SK-N-SH (cell line): ENCODE results near the gene EDN1. TPM values are rescaled to one million over a fixed set of nuclear protein-coding genes. Genes with fewer than 3 reads are reported as not detected.

Experiments
- CTCF ChIA-PET: fragments of 300-600, 350-600 bp; formaldehyde crosslinking; extraction: SDS; loops from one replicate; lab custom pipeline; 2021; lab: Yijun Ruan, JAX
- POLR2A ChIA-PET: fragments of 350-600 bp; sonication (Branson Sonifier 250); formaldehyde crosslinking; extraction: SDS; loops from one replicate; lab custom pipeline; 2020; ENCODE audit warnings: antibody characterized with exemption, inconsistent platforms; lab: Yijun Ruan, JAX
- DNase-seq: peaks from one replicate; pipeline ENCODE4 v3.0.0; 2012
- H2AFZ ChIP-seq: fragments of 200-600 bp; sonication (generic); 2 replicates; pipeline ENCODE4 v1.8.1; 2016; ENCODE audit warnings: antibody characterized with exemption, mild to moderate bottlenecking, low read depth
- H3F3A ChIP-seq: fragments of 200-600 bp; sonication (generic); replicated peaks from 2 replicates; pipeline ENCODE3; 2016; ENCODE audit warnings: antibody characterized with exemption, mild to moderate bottlenecking; ENCODE audit not compliant: insufficient read depth
- H3K27ac ChIP-seq, 2 experiments: fragments of 200-500 bp in 1 of 2; fragments of 200-600 bp in 1 of 2; sonication (Bioruptor generic) in 1 of 2; sonication (generic), shearing (Covaris generic) in 1 of 2; 2 replicates each; pipeline versions ENCODE4 v1.5.1 to v1.6.1; 2014 to 2016; ENCODE audit warnings: low read depth in 2 of 2, inconsistent platforms in 1 of 2, low read length in 1 of 2, mild to moderate bottlenecking in 1 of 2, mixed read lengths in 1 of 2
- H3K27me3 ChIP-seq: fragments of 200-600 bp; sonication (generic), shearing (Covaris generic); 2 replicates; pipeline ENCODE4 v1.6.1; 2016; ENCODE audit warnings: mixed run types; ENCODE audit not compliant: insufficient read depth
- H3K36me3 ChIP-seq, 2 experiments: fragments of 200-500 bp in 1 of 2; fragments of 200-600 bp in 1 of 2; sonication (Bioruptor generic) in 1 of 2; sonication (generic) in 1 of 2; replicated peaks in 1 of 2; 2 replicates each; pipeline versions ENCODE3 to v1.5.1; 2014 to 2016; ENCODE audit warnings: low read length in 1 of 2, mild to moderate bottlenecking in 1 of 2; ENCODE audit not compliant: insufficient read depth in 2 of 2, control insufficient read depth in 1 of 2
- H3K4me1 ChIP-seq, 2 experiments: fragments of 200-500 bp in 1 of 2; fragments of 200-600 bp in 1 of 2; sonication (Bioruptor generic) in 1 of 2; sonication (generic), shearing (Covaris generic) in 1 of 2; 2 replicates each; pipeline versions ENCODE4 v1.5.1 to v1.6.1; 2014 to 2016; ENCODE audit warnings: low read depth in 1 of 2, low read length in 1 of 2, mixed run types in 1 of 2; ENCODE audit not compliant: insufficient read depth in 2 of 2, control insufficient read depth in 1 of 2
- H3K4me2 ChIP-seq: fragments of 200-600 bp; sonication (generic), shearing (Covaris generic); 2 replicates; pipeline ENCODE4 v1.6.1; 2017; ENCODE audit warnings: mixed run types
- H3K4me3 ChIP-seq, 2 experiments: fragments of 200-500 bp in 1 of 2; fragments of 200-600 bp in 1 of 2; sonication (Bioruptor generic) in 1 of 2; sonication (generic), shearing (Covaris generic) in 1 of 2; 2 replicates each; pipeline versions ENCODE4 v1.5.1 to v1.8.1; 2014 to 2016; ENCODE audit warnings: low read depth in 2 of 2, inconsistent platforms in 1 of 2, low read length in 1 of 2, mild to moderate bottlenecking in 1 of 2, mixed read lengths in 1 of 2, moderate library complexity in 1 of 2
- H3K79me2 ChIP-seq: fragments of 200-600 bp; sonication (generic); 2 replicates; pipeline ENCODE4 v1.8.1; 2017; ENCODE audit warnings: mild to moderate bottlenecking; ENCODE audit not compliant: insufficient read depth
- H3K9ac ChIP-seq: fragments of 200-600 bp; sonication (generic); 2 replicates; pipeline ENCODE4 v1.6.1; 2017; ENCODE audit warnings: mixed run types
- H3K9me2 ChIP-seq: fragments of 200-600 bp; sonication (generic); 2 replicates; pipeline ENCODE4 v1.6.1; 2017; ENCODE audit warnings: mixed run types
- H3K9me3 ChIP-seq: fragments of 200-600 bp; sonication (generic); 2 replicates; pipeline ENCODE4 v1.6.1; 2017; ENCODE audit warnings: mixed run types, mild to moderate bottlenecking, moderate library complexity
- H4K20me1 ChIP-seq: fragments of 200-600 bp; sonication (generic); 2 replicates; pipeline ENCODE4 v1.6.1; 2017; ENCODE audit warnings: mild to moderate bottlenecking, mixed run types; ENCODE audit not compliant: insufficient read depth
- CHD2 ChIP-seq: fragments of 150-350 bp; IDR thresholded peaks from 2 replicates; pipeline ENCODE4 v1.6.1; 2018; ENCODE audit warnings: low read length; ENCODE audit not compliant: partially characterized antibody
- CTCF ChIP-seq: fragments of 200-600 bp; sonication (generic); IDR thresholded peaks from 2 replicates; pipeline ENCODE4 v1.6.1; 2017; ENCODE audit warnings: antibody characterized with exemption, mild to moderate bottlenecking, moderate library complexity
- ELF1 ChIP-seq: IDR thresholded peaks from 2 replicates; pipeline ENCODE4 v1.4.0; 2012
- FOXJ3 ChIP-seq: sonication (generic); formaldehyde crosslinking; IDR thresholded peaks from 2 replicates; pipeline ENCODE4 v1.5.1; 2020; ENCODE audit warnings: mild to moderate bottlenecking, missing genetic modification reagents
- FOXM1 ChIP-seq: IDR thresholded peaks from 2 replicates; pipeline ENCODE4 v1.4.0; 2012; ENCODE audit warnings: low read depth, mild to moderate bottlenecking
- GABPA ChIP-seq: IDR thresholded peaks from 2 replicates; pipeline ENCODE4 v1.4.0; 2012; ENCODE audit warnings: low read depth, mild to moderate bottlenecking
- JUND ChIP-seq: IDR thresholded peaks from 2 replicates; pipeline ENCODE4 v1.4.0; 2012
- MAX ChIP-seq: IDR thresholded peaks from 2 replicates; pipeline ENCODE4 v1.4.0; 2012; ENCODE audit warnings: low read depth
- NFIC ChIP-seq: IDR thresholded peaks from 2 replicates; pipeline ENCODE4 v1.4.0; 2012; ENCODE audit warnings: borderline replicate concordance
- RAD21 ChIP-seq: IDR thresholded peaks from 2 replicates; pipeline ENCODE4 v1.6.1; 2012; ENCODE audit warnings: mild to moderate bottlenecking, low read length
- TAF1 ChIP-seq: IDR thresholded peaks from 2 replicates; pipeline ENCODE4 v1.6.1; 2012; ENCODE audit warnings: low read depth, mild to moderate bottlenecking, low read length, moderate library complexity, borderline replicate concordance
- USF2 ChIP-seq: fragments of 150-350 bp; IDR thresholded peaks from 2 replicates; pipeline ENCODE4 v1.6.1; 2017; ENCODE audit warnings: antibody characterized with exemption, low read length, low read depth, borderline replicate concordance
- YY1 ChIP-seq: IDR thresholded peaks from 2 replicates; pipeline ENCODE4 v1.4.0; 2012; ENCODE audit warnings: low read depth, mild to moderate bottlenecking
- WGBS: methylation state at CpG from one replicate; pipeline ENCODE4 v1.1.6; 2017; ENCODE audit warnings: low lambda C conversion rate; 5-methylcytosine and 5-hydroxymethylcytosine counted together
- polyA plus RNA-seq, 3 experiments: library from polyadenylated mRNA; depleted of rRNA; stranded (reverse); fragments of >200 nt; gene quantifications; 2 replicates each; pipeline ENCODE4 v1.2.3, GENCODE V29; 2012

The EDN1 gene
- polyA plus RNA-seq, 1 of the 3 experiments (the other 2 are of a cell fraction), result 1.3 TPM

GRCh38 chr6:12304487-12304886 lies 14.3 kb downstream of the EDN1 start:
- Histone ChIP-seq H3K27ac (no peak overlapping the region), H2AFZ (no peak overlapping the region), H3F3A (no peaks in the 10 kb centered on the region), H3K9ac (no peak overlapping the region), H3K9me2 (no peaks in the 10 kb centered on the region), H3K36me3 (no peaks in the 10 kb centered on the region), H3K27me3 (no peaks in the 10 kb centered on the region), H4K20me1 (no peaks in the 10 kb centered on the region), H3K4me2 (no peak overlapping the region), H3K4me1 (no peaks in the 10 kb centered on the region), H3K79me2 (no peaks in the 10 kb centered on the region), H3K4me3 (no peak overlapping the region), H3K9me3 (no peaks in the 10 kb centered on the region)
- no peak for DNase-seq
- POLR2A ChIA-PET, result no interaction called here
- CTCF ChIA-PET, result interaction anchor here (4.8 kb wide), 1 partner anchor 13 kb away, joined by 34 read pairs; the partner anchor contains the start of gene EDN1
- WGBS, result 65% methylated on average over 2 of the region's 2 CpGs
- TF ChIP-seq ELF1, result no peak
- TF ChIP-seq YY1, result no peak

GRCh38 chr6:12309070-12309469 lies 18.9 kb downstream of the EDN1 start:
- no peaks in the 10 kb centered on the region for H3K27me3 ChIP-seq
- no peaks in the 10 kb centered on the region for H3K36me3 ChIP-seq
- CTCF ChIA-PET, result interaction anchor here (2.2 kb wide), 1 partner anchor 19 kb away, joined by 10 read pairs; the partner anchor contains the start of gene EDN1
- H3K4me3 ChIP-seq, result no peak overlapping the region
- no peaks in the 10 kb centered on the region for H3K9me2 ChIP-seq
- H3K4me2 ChIP-seq, result no peak overlapping the region
- H2AFZ ChIP-seq, result no peak overlapping the region
- H3K79me2 ChIP-seq, result no peaks in the 10 kb centered on the region
- no peak overlapping the region for H3K27ac ChIP-seq
- no peak for DNase-seq
- H3K9me3 ChIP-seq, result no peaks in the 10 kb centered on the region
- no peak overlapping the region for H3K9ac ChIP-seq
- H4K20me1 ChIP-seq, result no peaks in the 10 kb centered on the region
- POLR2A ChIA-PET, result no interaction called here
- H3K4me1 ChIP-seq, result no peaks in the 10 kb centered on the region
- WGBS, result 100% methylated on average over 2 of the region's 2 CpGs
- H3F3A ChIP-seq, result peaks cover 3% of the 10 kb centered on the region
- TF ChIP-seq NFIC, result no peak
- TF ChIP-seq CHD2, result no peak
- no peak for TF ChIP-seq RAD21

GRCh38 chr6:12311106-12311505 lies 20.9 kb downstream of the EDN1 start:
- Histone ChIP-seq H4K20me1 (no peaks in the 10 kb centered on the region), H3K27me3 (no peaks in the 10 kb centered on the region), H2AFZ (no peak overlapping the region), H3K4me1 (no peaks in the 10 kb centered on the region), H3K36me3 (no peaks in the 10 kb centered on the region), H3K9me3 (no peaks in the 10 kb centered on the region), H3K4me2 (no peak overlapping the region), H3K4me3 (no peak overlapping the region), H3F3A (peaks cover 17% of the 10 kb centered on the region), H3K79me2 (no peaks in the 10 kb centered on the region), H3K27ac (no peak overlapping the region), H3K9ac (no peak overlapping the region), H3K9me2 (no peaks in the 10 kb centered on the region)
- TF ChIP-seq FOXJ3 (CRISPR knock-in tag) (no peak), FOXM1 (no peak), USF2 (no peak), CTCF (no peak), MAX (no peak), GABPA (no peak), TAF1 (no peak), JUND (no peak)
- ChIA-PET POLR2A (no interaction called here), CTCF (interaction anchor here (1.1 to 2.0 kb wide), 2 partner anchors 9 to 19 kb away, joined by 3 to 5 read pairs; no protein-coding TSS in a partner anchor)
- 95% methylated on average over 2 of the region's 2 CpGs for WGBS
- no peak for DNase-seq
